HepG2 (cell line): ENCODE measurements around the gene NRBP1. TPM values are rescaled to one million over a fixed set of nuclear protein-coding genes. Genes with fewer than 3 reads are reported as not detected.

ENCODE experiments used
- MTF2 ChIP-seq: sonication (generic); formaldehyde crosslinking; IDR thresholded peaks from 2 replicates; pipeline ENCODE4 v1.5.0; 2020; ENCODE audit warnings: missing genetic modification reagents, borderline replicate concordance
- NCOR1 ChIP-seq: fragments of 200-600 bp; sonication (generic); IDR thresholded peaks from 2 replicates; pipeline ENCODE4 v1.7.0; 2017; ENCODE audit warnings: antibody characterized with exemption, low read length, borderline replicate concordance
- NR3C1 ChIP-seq: sonication (generic); formaldehyde crosslinking; IDR thresholded peaks from 2 replicates; pipeline ENCODE4 v1.4.0; 2020; ENCODE audit warnings: missing genetic modification reagents
- ONECUT2 ChIP-seq: sonication (generic); formaldehyde crosslinking; IDR thresholded peaks from 2 replicates; pipeline ENCODE4 v1.4.0; 2020; ENCODE audit warnings: missing genetic modification reagents
- RBFOX2 ChIP-seq: fragments of 200-400 bp; formaldehyde crosslinking; IDR thresholded peaks from 2 replicates; pipeline ENCODE4 v1.6.1; 2017; ENCODE audit warnings: low read depth, mild to moderate bottlenecking, low read length
- SMC3 ChIP-seq: IDR thresholded peaks from 2 replicates; pipeline ENCODE4 v1.6.1; 2011; ENCODE audit warnings: low read length, improper control_type of control experiment
- SMYD3 ChIP-seq: sonication (generic); formaldehyde crosslinking; IDR thresholded peaks from 2 replicates; pipeline ENCODE4 v1.8.1; 2023; ENCODE audit warnings: mild to moderate bottlenecking, missing genetic modification reagents
- YEATS4 ChIP-seq: sonication (generic); formaldehyde crosslinking; IDR thresholded peaks from 2 replicates; pipeline ENCODE4 v1.4.0; 2020; ENCODE audit warnings: missing genetic modification reagents, borderline replicate concordance
- ZBTB42 ChIP-seq: sonication (generic); formaldehyde crosslinking; IDR thresholded peaks from 2 replicates; pipeline ENCODE4 v1.5.0; 2020; ENCODE audit warnings: mild to moderate bottlenecking, missing genetic modification reagents
- ZNF33B ChIP-seq: sonication (generic); formaldehyde crosslinking; IDR thresholded peaks from 2 replicates; pipeline ENCODE4 v1.5.1; 2020; ENCODE audit warnings: mild to moderate bottlenecking, missing genetic modification reagents
- ZNF501 ChIP-seq: sonication (generic); formaldehyde crosslinking; IDR thresholded peaks from 2 replicates; pipeline ENCODE4 v1.5.1; 2020; ENCODE audit warnings: mild to moderate bottlenecking, moderate library complexity, missing genetic modification reagents
- ZNF552 ChIP-seq: sonication (generic); formaldehyde crosslinking; IDR thresholded peaks from 2 replicates; pipeline ENCODE4 v1.9.0; 2022; ENCODE audit warnings: missing genetic modification reagents, mild to moderate bottlenecking, borderline replicate concordance
- ZNF7 ChIP-seq: IDR thresholded peaks from 2 replicates; pipeline ENCODE4 v1.6.1; 2016; ENCODE audit warnings: missing biosample characterization, missing genetic modification reagents
- ZNF816 ChIP-seq: sonication (generic); formaldehyde crosslinking; IDR thresholded peaks from 2 replicates; pipeline ENCODE4 v1.8.0; 2022; ENCODE audit warnings: missing genetic modification reagents, mild to moderate bottlenecking, borderline replicate concordance
- ZNF878 ChIP-seq: sonication (generic); formaldehyde crosslinking; IDR thresholded peaks from 2 replicates; pipeline ENCODE4 v1.8.1; 2023; ENCODE audit warnings: mild to moderate bottlenecking, missing genetic modification reagents, moderate library complexity
- ZSCAN30 ChIP-seq: sonication (generic); formaldehyde crosslinking; IDR thresholded peaks from 2 replicates; pipeline ENCODE4 v1.5.0; 2020; ENCODE audit warnings: mild to moderate bottlenecking, missing genetic modification reagents
- polyA plus RNA-seq, 8 experiments: library from polyadenylated mRNA; depleted of rRNA in 3 of 8; stranded (reverse) in 7 of 8; unstranded in 1 of 8; fragments of >200 nt; fragmentation: Illumina TruSeq in 4 of 8; extraction: Trizol in 4 of 8; gene quantifications; 2 replicates each; pipeline versions ENCODE4 v1.2.1 to v1.2.3, GENCODE V29; 2011 to 2016; ENCODE audit warnings: low read depth in 4 of 8, missing spikeins in 1 of 8, mixed read lengths in 1 of 8; ENCODE audit not compliant: insufficient read depth in 1 of 8
- total RNA-seq, 5 experiments: library from RNA; depleted of rRNA; stranded (reverse); fragments of >200 nt; fragmentation: Illumina TruSeq; extraction: Trizol; gene quantifications; 2 replicates each; pipeline ENCODE4 v1.2.3, GENCODE V29; 2016; ENCODE audit warnings: low read depth in 1 of 5
- TF ChIP-seq, protein P1 (sequence below): sonication (generic); formaldehyde crosslinking; IDR thresholded peaks from 2 replicates; pipeline ENCODE4 v1.4.0; 2020; ENCODE audit warnings: missing genetic modification reagents; ENCODE audit errors: not compliant biosample characterization
- TF ChIP-seq, protein P2 (sequence below): sonication (generic); formaldehyde crosslinking; IDR thresholded peaks from 2 replicates; pipeline ENCODE4 v1.8.0; 2022; ENCODE audit warnings: mild to moderate bottlenecking, missing genetic modification reagents
- TF ChIP-seq, protein P3 (sequence below): sonication (generic); formaldehyde crosslinking; IDR thresholded peaks from 2 replicates; pipeline ENCODE4 v1.8.0; 2022; ENCODE audit warnings: missing genetic modification reagents, mild to moderate bottlenecking, borderline replicate concordance
- TF ChIP-seq, protein P4 (sequence below): sonication (generic); formaldehyde crosslinking; IDR thresholded peaks from 2 replicates; pipeline ENCODE4 v1.9.0; 2021; ENCODE audit warnings: missing genetic modification reagents, borderline replicate concordance
- TF ChIP-seq, protein P5 (sequence below): sonication (generic); formaldehyde crosslinking; IDR thresholded peaks from 2 replicates; pipeline ENCODE4 v1.4.0; 2020; ENCODE audit warnings: missing genetic modification reagents

NRBP1 gene
- total and polyA plus RNA-seq, 2 of the 13 experiments (the other 11 are each of a cell fraction or from before 2014, with no cell fraction given), result 165 to 240 TPM

DNA sequence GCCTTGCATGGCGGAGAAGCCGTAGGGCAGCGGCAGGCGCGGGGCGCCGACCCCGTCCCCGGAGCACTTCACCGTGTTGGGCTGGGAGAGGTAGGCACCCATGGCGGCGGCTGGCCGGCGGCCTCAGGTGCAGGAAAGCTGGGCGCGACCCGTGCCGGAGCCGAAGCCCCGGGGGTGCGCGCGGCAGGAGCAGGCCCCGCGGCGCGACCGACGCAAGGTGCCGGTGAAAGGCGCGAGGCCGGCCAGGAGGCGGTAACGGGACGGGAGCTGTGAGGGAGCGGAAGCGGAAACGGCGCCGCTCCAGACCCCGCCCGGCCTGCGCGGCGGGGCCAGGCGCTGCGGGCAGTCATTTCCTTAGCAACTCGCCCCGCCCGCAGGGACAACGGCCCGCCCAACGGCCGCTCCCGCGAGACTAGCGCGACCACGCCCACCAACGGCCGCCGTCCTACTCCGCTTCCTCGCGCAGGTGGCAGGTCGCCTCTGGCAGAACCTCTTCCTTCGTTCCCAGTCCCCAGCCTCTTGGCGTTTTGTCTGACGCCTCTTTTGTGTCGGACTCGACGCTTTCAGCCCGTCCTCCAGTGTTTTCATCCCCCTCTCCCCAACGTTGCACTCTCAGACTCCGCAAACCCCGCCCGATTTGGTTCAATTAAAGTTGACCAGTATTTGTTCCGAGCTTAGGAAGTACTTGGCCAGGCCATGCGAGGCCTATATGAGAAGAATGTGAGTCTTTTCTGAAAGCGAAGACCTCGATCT lies 18.9 kb upstream of the NRBP1 start, which contains the start of gene PPM1G (continued):
- TF ChIP-seq ZNF878 (CRISPR knock-in tag), result peak; percentile 76
- TF ChIP-seq ZNF552 (CRISPR knock-in tag), result no peak; the same call in 1 of the 2 replicates
- no peak for TF ChIP-seq ZNF7 (CRISPR knock-in tag)
- 0 out of 2 replicates have a peak, but pooled peaks have one; percentile 24 for TF ChIP-seq MTF2 (CRISPR knock-in tag)
- no peak for TF ChIP-seq NCOR1
- TF ChIP-seq, protein P1, sequence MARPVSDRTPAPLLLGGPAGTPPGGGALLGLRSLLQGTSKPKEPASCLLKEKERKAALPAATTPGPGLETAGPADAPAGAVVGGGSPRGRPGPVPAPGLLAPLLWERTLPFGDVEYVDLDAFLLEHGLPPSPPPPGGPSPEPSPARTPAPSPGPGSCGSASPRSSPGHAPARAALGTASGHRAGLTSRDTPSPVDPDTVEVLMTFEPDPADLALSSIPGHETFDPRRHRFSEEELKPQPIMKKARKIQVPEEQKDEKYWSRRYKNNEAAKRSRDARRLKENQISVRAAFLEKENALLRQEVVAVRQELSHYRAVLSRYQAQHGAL (CRISPR knock-in tag), result peak; percentile 87
- TF ChIP-seq ZBTB42 (CRISPR knock-in tag), result no peak
- no peak for TF ChIP-seq NR3C1 (CRISPR knock-in tag)
- TF ChIP-seq, protein P2, sequence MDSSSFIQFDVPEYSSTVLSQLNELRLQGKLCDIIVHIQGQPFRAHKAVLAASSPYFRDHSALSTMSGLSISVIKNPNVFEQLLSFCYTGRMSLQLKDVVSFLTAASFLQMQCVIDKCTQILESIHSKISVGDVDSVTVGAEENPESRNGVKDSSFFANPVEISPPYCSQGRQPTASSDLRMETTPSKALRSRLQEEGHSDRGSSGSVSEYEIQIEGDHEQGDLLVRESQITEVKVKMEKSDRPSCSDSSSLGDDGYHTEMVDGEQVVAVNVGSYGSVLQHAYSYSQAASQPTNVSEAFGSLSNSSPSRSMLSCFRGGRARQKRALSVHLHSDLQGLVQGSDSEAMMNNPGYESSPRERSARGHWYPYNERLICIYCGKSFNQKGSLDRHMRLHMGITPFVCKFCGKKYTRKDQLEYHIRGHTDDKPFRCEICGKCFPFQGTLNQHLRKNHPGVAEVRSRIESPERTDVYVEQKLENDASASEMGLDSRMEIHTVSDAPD (CRISPR knock-in tag), result no peak; the same call in none of the 2 replicates
- peak; percentile 90 for TF ChIP-seq SMYD3 (CRISPR knock-in tag)
- peak; percentile 95 for TF ChIP-seq ZNF501
- peak; percentile 98 for TF ChIP-seq RBFOX2
- TF ChIP-seq SMC3, result no peak
- peak; percentile 81; the same call in 1 of the 2 replicates for TF ChIP-seq ZNF816
- no peak; the same call in 1 of the 2 replicates for TF ChIP-seq ZSCAN30 (CRISPR knock-in tag)
- TF ChIP-seq, protein P3, sequence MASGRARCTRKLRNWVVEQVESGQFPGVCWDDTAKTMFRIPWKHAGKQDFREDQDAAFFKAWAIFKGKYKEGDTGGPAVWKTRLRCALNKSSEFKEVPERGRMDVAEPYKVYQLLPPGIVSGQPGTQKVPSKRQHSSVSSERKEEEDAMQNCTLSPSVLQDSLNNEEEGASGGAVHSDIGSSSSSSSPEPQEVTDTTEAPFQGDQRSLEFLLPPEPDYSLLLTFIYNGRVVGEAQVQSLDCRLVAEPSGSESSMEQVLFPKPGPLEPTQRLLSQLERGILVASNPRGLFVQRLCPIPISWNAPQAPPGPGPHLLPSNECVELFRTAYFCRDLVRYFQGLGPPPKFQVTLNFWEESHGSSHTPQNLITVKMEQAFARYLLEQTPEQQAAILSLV (CRISPR knock-in tag), result peak; percentile 97; the same call in 1 of the 2 replicates
- peak; percentile 62; the same call in 1 of the 2 replicates for TF ChIP-seq ZNF33B (CRISPR knock-in tag)
- TF ChIP-seq, protein P4, sequence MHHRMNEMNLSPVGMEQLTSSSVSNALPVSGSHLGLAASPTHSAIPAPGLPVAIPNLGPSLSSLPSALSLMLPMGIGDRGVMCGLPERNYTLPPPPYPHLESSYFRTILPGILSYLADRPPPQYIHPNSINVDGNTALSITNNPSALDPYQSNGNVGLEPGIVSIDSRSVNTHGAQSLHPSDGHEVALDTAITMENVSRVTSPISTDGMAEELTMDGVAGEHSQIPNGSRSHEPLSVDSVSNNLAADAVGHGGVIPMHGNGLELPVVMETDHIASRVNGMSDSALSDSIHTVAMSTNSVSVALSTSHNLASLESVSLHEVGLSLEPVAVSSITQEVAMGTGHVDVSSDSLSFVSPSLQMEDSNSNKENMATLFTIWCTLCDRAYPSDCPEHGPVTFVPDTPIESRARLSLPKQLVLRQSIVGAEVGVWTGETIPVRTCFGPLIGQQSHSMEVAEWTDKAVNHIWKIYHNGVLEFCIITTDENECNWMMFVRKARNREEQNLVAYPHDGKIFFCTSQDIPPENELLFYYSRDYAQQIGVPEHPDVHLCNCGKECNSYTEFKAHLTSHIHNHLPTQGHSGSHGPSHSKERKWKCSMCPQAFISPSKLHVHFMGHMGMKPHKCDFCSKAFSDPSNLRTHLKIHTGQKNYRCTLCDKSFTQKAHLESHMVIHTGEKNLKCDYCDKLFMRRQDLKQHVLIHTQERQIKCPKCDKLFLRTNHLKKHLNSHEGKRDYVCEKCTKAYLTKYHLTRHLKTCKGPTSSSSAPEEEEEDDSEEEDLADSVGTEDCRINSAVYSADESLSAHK, result no peak
- peak; percentile 97 for TF ChIP-seq YEATS4 (CRISPR knock-in tag)
- TF ChIP-seq, protein P5, sequence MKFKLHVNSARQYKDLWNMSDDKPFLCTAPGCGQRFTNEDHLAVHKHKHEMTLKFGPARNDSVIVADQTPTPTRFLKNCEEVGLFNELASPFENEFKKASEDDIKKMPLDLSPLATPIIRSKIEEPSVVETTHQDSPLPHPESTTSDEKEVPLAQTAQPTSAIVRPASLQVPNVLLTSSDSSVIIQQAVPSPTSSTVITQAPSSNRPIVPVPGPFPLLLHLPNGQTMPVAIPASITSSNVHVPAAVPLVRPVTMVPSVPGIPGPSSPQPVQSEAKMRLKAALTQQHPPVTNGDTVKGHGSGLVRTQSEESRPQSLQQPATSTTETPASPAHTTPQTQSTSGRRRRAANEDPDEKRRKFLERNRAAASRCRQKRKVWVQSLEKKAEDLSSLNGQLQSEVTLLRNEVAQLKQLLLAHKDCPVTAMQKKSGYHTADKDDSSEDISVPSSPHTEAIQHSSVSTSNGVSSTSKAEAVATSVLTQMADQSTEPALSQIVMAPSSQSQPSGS (CRISPR knock-in tag), result no peak; the same call in 1 of the 2 replicates
- TF ChIP-seq ONECUT2 (CRISPR knock-in tag), result no peak
